Neural cell (in vitro differentiated cells): Measurements from ENCODE around the gene TMEM167A.

ENCODE experiments used
- CTCF ChIP-seq: fragments of 450-650 bp; IDR thresholded peaks from 2 replicates; pipeline ENCODE4 v1.5.1; 2014; ENCODE audit warnings: antibody characterized with exemption, mild to moderate bottlenecking, moderate library complexity; ENCODE audit not compliant: poor library complexity, severe bottlenecking
- EP300 ChIP-seq: fragments of 450-650 bp; conservative IDR thresholded peaks from 2 replicates; pipeline ENCODE4 v1.6.1; 2014; ENCODE audit warnings: antibody characterized with exemption, mild to moderate bottlenecking, moderate library complexity; ENCODE audit not compliant: poor library complexity, severe bottlenecking
- EZH2 ChIP-seq: fragments of 200-600, 300-800 bp; shearing (Covaris generic), sonication (generic); IDR thresholded peaks from 2 replicates; pipeline ENCODE4 v1.6.1; 2014; ENCODE audit warnings: antibody characterized with exemption, low read length, borderline replicate concordance, mild to moderate bottlenecking; ENCODE audit not compliant: insufficient read depth, poor library complexity, severe bottlenecking
- POLR2AphosphoS5 ChIP-seq: IDR thresholded peaks from 2 replicates; pipeline ENCODE4 v1.6.1; 2012
- RAD21 ChIP-seq: fragments of 450-650 bp; conservative IDR thresholded peaks from 2 replicates; pipeline ENCODE4 v1.6.1; 2014; ENCODE audit warnings: antibody characterized with exemption, mild to moderate bottlenecking, moderate library complexity
- REST ChIP-seq: IDR thresholded peaks from 2 replicates; pipeline ENCODE4 v1.6.1; 2012; ENCODE audit warnings: borderline replicate concordance

GRCh38 chr5:83085106-83085505 is 7.9 kb upstream of the TMEM167A start:
- no peak for TF ChIP-seq CTCF
- TF ChIP-seq POLR2AphosphoS5: no peak
- no peak for TF ChIP-seq EP300
- TF ChIP-seq EZH2: no peak
- no peak for TF ChIP-seq REST
- no peak for TF ChIP-seq RAD21
